ENCODE data around the gene PTTG2.
"Not testable (repeated sequence)": the region's sequence is repeated elsewhere in the genome, so short reads cannot be mapped to it uniquely, and the experiment has no call there.

The PTTG2 gene

DNA sequence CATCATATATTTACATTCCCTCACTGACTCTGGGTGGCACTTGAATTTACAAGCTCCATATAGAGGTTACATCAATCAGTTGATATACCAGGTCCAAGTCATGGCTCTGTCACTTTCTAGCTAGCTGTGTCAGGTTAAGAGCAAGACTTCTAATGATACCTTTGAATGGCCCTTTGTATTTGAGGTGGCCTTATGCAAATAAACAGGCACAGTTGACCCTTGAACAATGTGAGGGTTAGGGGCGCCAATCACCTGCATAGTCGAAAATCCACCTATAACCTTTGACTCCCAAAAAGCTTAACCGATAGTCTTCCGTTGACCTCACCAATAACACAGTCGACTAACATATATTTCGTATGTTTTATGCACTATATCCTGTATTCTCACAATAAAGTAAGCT lies 1.3 kb upstream of the PTTG2 start:
- DNase-seq: no peak

DNA sequence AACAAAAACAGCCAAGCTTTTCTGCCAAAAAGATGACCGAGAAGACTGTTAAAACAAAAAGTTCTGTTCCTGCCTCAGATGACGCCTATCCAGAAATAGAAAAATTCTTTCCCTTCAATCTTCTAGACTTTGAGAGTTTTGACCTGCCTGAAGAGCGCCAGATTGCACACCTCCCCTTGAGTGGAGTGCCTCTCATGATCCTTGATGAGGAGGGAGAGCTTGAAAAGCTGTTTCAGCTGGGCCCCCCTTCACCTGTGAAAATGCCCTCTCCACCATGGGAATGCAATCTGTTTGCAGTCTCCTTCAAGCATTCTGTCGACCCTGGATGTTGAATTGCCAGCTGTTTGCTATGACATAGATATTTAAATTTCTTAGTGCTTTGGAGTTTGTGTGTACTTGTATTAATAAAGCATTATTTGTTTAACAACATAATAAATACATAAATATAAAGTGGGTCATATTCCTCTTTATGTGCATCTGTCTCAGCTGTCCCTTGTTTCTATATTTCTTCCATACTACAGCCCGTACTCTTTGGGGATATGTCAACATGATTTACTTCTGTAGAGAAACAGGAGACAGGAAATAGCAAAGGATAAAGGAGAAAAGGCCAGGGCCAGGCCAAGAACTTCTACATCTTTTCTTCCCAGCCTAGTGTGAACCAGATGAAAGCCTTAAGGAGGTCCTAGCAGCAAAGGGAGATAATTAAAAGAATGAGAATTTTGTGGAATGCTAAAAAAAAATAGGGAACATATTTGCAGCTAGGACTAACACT lies 667 bp downstream of the PTTG2 start:
- no peak for DNase-seq

DNA sequence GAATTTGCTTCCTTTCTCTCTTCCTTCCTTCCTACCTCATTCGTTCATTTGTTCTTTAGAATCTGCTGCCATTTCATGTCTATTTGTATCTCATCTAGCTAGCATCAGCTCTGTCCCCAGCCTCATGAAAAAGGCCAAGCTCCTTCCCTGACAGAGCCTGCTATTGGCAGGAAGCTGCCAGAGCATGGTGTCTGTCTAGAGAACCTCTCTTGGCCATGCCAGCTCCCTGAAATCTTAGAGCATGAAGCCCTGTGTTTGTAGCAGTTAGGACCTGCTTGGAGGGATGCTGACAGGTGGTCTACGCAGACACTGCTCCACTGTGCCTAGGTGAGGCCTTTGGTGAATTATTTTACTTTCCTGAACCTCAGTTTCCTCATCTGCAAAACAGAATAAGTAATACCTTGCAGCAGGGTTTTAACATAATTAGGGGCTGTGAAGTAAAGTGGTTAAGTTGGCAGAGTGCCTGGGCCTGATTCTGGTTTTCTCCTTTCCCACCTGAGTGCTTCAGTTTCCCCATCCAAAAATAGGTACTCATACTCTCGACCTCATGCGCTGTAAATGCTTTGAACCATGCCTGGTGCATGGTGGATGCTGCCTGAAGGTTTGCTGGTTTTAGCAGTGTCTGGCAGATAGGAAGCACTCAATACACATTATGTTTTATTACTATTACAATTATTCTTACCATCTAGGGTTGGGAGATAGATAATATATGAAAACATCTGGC lies 4.7 kb downstream of the PTTG2 start:
- DNase-seq: no peak

DNA sequence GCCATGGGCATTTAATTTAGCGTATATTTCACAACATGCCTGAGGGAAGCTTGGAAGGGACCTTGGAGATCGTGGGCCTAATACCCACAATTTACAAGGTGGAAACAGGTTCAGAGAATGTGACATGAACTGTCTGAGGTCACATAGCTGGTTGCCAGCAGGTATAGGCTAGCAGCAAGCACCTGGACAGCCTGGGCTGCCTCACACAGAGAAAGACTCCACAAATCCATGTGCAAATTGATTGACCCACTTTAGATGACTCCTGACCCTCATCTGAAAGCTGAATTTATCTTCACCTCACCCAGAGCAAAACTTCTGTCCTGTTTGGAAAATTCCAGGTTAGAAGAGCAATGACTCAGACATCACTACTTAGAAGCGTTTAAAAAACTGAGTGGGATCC lies 5.8 kb downstream of the PTTG2 start:
- DNase-seq: no peak

DNA sequence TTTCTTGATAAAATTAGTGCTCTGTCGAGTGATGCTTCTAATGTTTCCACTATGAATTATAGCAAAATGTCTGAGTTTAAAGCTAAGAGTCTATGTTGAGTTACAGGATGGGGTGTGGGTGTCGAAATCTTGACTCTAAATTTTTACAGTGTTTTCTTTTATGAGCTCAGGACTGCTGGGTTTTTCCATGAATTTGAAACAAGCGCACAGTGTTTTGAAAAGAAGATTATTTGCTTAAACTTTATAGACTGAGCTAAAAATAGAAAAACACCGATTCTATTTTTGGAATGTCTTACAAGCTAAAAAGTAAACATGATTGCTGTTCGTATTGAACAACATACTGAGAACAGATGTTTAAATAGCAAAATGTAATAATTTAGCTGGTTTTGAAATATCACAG lies 7.5 kb downstream of the PTTG2 start:
- no peak for DNase-seq

DNA sequence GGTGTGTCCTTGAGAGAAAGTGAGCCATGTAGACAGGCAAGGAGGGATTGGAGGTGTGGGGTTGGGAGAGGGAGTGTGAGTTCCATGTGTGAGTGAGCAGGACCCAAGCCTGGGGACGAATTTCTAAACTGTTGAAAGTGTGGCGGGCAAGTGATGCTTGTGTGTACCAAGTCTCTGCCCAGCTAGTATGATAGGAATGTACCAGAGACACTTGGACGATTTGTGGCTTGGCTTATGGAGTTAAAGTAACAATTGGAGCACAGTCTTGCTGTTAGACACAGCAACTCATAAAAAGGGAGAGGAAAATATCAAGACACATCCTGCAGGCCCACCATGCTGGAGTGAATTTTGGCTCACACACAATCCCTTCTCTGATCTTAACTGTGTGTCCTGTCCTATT lies 8.5 kb downstream of the PTTG2 start:
- DNase-seq: no peak

DNA sequence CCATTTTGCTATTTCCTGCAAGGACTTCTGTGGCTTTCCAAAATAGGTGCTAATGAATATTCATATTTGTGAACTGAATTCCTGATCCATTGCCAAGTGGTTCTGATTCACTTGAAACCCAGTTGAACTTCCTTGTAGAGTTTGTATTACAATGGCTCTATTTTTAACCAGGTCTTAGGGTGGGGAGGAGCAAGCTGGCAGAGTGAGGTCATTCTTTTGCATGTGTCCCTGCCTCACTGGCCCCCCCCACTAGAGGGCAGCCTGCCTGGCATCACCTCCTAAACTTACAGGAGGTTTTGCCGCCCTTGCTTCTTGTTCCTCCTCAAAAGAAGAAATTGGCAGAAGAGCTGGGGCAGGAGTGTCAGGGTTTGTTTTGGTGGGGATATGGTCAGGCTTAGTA lies 10.5 kb downstream of the PTTG2 start:
- DNase-seq: peak; percentile 51 to 59

DNA sequence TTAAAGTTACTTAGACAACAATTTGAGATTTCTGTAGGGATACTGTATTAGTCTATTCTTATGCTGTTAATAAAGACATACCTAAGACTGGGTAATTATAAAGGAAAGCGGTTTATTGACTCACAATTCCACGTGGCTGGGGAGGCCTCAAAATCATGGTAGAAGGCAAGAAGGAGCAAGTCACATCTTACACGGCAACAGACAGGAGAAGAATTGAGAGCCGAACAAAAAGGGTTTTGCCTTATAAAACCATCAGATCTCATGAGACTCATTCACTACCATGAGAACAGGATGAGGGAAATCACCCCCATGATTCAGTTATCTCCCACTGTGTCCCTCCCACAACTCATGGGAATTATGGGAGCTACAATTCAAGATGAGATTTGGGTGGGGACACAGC lies 11.0 kb downstream of the PTTG2 start:
- DNase-seq: no peak

DNA sequence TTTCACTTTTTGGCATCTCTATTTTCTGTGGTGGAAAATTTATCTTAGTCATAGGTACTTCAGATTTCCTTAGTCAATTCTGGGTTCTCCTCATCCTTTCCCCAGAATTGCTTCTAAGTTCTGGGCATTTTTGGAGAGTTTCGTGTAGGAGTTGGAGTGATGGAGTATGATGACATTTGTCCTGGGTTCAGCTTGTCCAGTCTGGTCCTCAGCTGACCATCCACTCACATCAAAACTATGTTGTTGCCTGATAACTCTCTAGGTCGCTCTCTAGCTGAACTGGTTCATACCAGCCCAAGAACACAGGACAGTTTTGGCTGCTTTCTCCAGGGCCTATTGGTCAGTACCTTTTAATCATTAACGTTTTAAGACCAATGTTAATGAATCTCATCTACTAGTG lies 13.2 kb downstream of the PTTG2 start:
- DNase-seq: no peak

DNA sequence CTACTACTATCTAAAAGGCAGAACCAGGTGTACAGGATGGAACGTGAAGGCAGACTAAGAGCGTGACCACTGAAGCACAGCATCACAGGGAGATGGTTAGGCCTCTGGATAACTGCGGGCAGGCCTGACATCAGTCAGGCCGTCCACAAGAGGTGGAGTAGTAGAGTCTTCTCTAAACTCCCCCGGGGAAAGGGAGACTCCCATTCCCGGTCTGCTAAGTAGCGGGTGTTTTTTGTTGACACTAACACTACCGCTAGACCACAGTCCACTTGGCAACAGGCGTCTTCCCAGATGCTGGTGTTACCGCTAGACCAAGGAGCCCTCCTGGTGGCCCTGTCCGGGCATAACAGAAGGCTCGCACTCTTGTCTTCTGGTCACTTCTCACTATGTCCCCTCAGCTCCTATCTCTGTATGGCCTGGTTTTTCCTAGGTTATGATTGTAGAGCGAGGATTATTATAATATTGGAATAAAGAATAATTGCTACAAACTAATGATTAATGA lies 15.2 kb downstream of the PTTG2 start:
- not testable (repeated sequence) for DNase-seq

DNA sequence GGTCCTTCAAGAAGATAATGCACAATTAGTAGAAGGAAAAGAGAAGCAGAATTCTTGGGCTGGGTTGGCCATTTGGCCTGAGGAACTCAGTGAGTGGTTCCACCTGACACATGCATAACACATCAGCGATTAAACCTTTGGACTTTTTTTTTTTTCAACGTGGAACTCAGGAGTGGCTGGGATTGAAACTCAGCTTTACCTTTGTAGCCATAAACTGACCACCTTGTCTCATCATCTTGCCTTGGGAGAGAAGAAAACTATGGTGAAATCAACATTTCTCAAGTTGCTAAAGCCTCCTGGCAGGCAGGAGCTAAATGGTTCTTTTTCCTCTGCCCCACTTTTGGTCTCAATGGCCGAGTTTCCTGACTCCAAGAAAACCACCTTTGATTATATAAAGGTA lies 16.3 kb downstream of the PTTG2 start:
- no peak for DNase-seq

DNA sequence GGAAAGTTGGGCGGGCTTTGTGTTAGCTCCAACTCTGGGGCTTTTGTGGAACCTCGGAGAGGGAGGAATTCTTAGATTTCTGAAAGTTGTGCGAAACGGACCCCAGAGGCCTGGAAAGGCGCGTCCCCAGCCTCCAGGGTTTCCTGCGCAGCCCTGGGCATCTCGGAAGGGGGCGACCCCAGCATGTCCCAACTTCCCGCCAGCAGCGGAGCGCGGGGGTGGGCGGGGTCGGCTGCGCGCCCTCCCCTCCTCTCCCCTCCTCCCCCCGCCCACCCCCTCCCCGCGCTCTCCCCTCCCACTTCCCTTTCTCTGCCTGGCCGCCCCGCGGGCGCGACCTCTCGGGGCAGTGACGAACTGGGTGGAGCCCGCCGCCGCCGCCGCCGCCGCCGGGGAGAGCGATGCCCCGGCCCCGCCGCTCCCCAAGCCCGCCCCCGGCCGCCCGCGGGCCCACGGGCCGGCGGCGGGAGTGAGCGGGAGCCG lies 16.8 kb downstream of the PTTG2 start:
- peak; percentile 75 to 80 for DNase-seq

DNA sequence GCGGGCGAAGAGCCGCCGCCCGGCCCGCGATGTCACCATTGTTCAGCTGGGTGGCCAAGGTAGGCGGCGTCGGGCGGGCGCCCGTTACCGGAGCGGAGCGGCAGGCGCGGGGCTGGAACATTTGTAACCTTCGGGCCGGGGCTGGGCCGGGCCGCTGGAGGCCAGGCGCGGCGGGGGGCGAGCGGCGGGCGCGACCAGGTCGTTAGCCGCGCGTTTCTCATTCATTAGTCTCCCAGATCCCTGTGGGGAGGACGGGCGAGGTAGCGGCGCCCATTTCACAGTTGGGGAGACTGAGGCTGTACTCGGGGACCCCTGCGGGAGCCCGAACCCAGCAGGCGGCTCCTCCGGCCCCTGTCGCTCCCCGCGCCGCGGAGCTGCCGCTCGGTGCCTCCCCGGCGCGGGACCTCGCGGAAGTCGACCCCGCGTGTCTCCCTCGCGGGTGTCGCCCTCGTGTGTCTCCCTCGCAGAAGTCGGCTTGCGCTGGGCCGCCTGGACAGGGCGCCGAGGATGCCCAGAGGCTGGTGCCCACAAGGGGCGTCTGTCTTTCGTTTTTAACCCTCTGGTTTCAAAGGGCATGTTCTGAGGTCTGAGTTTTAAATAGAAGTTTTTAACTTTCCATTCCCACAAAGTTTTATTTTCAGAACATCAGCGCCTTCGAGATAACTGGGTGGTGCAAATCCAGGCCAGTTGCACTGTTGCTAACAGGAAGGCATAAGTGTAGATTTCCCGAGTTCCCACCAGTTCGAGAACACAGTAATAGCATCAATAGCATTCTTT lies 17.5 kb downstream of the PTTG2 start:
- peak; percentile 68 to 72 for DNase-seq

DNA sequence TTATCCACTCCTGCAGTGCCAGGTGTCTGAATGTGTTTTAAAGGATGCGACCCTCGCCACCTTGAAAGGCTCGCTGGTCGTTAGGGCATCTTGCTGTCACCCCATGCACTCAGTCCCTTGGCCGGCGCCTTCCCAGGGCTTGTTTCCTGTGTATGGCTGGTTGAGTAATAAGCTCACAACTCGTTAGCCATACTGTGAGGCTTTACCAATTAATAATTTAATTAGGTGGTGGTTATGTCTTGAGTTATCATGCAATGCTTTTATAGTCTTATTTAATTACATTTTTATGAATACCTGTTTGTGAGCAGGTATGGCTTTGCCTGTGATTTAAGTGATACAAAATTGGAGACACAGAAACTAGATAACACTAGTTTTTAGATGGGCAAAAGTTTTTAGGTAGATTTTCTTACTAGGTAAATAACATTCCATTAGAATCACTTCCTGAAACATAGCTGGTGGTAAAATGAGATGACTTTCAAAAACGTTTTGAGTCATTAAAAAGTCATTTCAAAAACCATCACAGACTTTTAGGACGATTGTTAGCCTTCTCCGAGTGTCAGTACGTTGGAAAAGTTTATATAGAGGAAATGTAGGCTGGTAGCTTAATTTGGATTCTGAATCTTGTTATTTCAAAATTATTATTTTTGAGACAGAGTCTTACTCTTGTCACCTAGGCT lies 18.2 kb downstream of the PTTG2 start:
- no peak for DNase-seq

DNA sequence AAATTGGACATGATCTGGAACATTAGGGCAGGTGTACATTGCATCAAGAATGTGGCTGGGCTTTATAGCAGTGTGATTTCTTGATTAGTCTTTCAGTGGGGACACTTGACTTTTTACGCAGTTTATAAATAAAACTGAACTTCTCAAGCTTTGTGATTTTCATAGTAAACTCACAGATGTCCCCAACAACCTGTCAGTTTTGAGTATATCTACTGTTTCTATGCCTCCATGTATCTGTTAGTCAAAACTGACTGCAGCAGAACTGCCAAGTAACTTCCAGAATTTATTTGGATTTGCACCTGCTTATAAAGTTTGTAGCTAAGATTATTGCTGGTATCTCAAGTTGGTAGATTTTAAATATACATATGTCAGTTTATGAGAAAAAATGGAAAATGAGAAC lies 20.0 kb downstream of the PTTG2 start:
- no peak for DNase-seq

DNA sequence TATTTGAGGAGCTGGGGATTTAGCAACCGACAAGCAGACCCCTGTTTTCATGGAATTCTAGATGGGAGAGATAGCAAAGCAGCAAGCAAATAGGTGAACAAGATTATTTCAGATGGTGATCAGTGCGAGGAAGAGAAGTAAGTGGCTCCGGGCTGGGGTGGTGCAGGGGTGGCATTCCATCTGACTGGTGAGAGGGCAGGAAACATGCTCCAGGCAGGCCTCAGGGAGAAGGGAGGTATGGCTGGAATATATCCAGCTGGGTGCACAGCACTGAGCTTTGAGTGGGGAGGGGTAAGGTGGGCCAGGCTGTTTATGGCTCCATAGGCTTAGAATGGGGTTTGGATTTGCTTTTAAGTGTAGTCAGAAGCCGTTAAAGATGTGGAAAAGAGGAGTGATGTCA lies 21.2 kb downstream of the PTTG2 start:
- no peak for DNase-seq

DNA sequence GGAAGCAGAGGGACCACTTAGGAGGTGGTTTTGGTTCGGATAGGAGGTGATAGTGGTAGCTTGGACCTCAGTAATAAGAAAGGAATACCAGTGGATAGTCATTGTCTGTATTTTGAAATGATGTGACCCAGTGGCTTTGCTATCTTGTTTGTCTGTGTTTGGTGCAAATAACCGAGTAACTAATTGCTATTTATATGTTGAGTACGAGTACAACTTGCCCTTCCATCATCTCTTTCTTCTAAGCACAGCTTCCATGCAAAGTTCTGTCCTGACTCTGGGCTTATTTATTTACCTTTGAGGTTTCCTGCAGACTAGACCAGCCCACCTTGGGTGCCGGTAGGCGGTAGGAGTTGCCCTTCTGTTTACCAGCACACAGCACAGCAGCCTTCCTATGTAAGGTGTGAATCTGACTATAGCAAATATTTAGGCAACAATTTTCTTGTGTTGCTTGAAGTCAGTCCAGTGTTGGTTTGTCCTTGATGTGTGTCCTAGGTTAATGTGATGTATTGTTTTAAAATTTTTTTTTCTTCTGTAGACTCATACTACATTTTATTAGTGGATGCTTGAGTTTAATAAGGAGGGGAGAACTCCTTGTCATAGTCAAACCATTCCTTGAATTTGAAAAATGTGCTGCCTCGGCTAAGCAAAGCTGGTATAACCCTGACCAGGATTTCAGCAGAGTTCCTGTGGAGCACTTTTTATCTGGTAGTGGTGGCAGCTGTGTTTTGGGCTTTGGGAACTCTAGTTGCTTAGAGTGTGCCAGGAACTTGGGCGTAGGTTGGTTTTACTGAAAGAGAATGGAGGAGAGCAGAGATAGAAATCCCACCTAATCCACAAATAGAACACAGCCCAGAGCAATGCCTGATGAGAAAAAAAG lies 21.9 kb downstream of the PTTG2 start:
- DNase-seq: no peak

DNA sequence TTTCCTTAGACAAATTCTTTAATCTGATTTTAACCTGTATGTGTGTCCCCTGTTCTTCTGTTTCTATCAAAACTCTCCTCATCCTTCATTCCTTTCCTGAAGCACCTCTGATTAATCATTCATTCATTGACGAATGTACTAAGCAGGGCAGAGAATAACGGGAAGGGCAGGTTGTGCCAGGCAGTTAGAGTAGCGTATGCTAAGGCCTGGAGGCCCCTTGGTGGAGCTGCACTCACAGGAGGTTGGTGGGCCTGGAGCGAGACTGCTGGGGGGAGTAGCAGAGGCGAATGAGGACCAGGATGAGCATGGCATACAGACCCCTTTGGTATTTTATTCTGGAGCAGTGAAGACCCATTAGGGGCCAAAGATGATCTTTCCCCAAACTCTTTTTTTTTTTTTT lies 22.5 kb downstream of the PTTG2 start:
- no peak for DNase-seq

DNA sequence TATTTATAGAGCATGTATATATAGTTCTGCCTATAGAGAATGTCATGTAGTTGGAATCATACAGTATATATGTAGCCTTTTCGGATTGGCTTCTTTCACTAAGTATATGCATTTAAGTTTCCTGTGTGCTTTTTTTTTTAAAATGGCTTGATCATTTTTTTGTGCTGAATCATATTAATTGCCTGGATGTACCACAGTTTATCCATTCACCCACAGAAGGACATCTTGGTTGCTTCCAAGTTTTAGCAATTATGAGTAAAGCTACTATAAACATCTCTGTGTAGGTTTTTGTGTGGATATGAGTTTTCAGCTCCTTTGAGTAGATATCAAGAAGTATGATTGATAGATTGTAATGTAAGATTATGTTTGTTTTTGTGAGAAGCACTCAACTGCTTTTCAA lies 23.8 kb downstream of the PTTG2 start:
- DNase-seq: no peak

DNA sequence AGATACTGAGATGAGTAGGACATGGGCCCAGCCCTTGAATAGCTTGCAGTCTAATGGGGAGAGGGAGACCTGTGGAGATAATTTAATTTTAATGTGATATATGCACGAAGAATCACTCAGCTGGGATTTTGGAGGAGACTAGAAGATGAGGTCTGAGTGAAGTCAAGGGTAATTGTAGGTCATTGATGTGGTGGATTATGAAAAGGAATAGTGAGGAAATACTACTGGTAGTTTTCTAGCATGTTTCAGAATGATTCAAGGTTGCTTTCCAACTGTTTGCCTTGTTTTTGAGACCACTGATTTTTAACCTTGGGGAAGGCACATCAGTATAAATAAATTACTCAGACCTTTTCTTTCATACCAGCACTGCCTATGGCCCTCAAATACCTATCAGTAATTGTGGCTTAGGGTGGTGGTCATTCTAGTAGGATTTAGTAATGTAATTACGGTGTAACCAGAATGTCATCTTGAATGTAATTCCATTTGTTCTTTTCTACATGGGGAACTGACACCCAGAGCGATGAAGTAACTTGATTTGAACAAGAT lies 25.6 kb downstream of the PTTG2 start:
- no peak for DNase-seq

DNA sequence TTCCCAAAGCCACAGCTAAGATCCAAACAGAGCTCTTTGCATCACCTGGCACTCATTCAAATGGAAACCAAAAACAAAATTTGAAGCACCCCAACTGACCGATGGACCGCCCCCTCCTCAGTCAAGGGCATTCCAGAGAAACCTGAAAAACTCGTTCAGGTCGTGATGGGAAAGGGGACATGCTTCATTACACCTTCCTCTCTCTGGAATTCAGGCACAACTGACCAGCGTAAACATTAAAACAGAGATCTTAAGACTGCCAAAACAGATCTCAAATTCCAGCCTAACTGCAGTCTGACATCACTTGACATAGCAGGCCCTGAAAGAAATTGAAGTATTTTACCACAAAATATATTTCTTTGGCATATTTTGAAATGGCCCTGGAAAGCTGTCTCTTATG lies 28.5 kb downstream of the PTTG2 start:
- DNase-seq: no peak
